Neural cell (in vitro differentiated cells): Measurements from ENCODE around the gene MAST1. TPM values are rescaled to one million over a fixed set of nuclear protein-coding genes. Genes with fewer than 3 reads are reported as not detected.
A peak's percentile ranks its signal among the peaks of the same experiment; 100 is the strongest.

Experiments used
- H2AFZ ChIP-seq: fragments of 200-600, 300-800 bp; sonication (generic), shearing (Covaris generic); 2 replicates; pipeline ENCODE4 v1.6.0; 2014; ENCODE audit warnings: low read depth, mild to moderate bottlenecking, antibody characterized with exemption, low read length, moderate library complexity
- H3F3A ChIP-seq: fragments of 200-600 bp; shearing (Covaris generic); 2 replicates; pipeline ENCODE4 v1.6.1; 2016; ENCODE audit warnings: mild to moderate bottlenecking, moderate library complexity, mixed read lengths, antibody characterized with exemption, low read length; ENCODE audit not compliant: insufficient read depth, poor library complexity, severe bottlenecking
- H3K27ac ChIP-seq: fragments of 200-600, 300-800 bp; sonication (generic), shearing (Covaris generic); 2 replicates; pipeline ENCODE4 v1.5.1; 2014; ENCODE audit warnings: mild to moderate bottlenecking, low read length, moderate library complexity
- H3K27me3 ChIP-seq: fragments of 300-800, 200-600 bp; sonication (generic), shearing (Covaris generic); 2 replicates; pipeline ENCODE4 v1.6.0; 2014; ENCODE audit warnings: mild to moderate bottlenecking, low read depth, low read length, moderate library complexity; ENCODE audit not compliant: insufficient read depth
- H3K36me3 ChIP-seq: fragments of 300-800, 200-600 bp; sonication (generic), shearing (Covaris generic); 2 replicates; pipeline ENCODE4 v1.5.1; 2014; ENCODE audit warnings: mild to moderate bottlenecking, antibody characterized with exemption, low read length, moderate library complexity; ENCODE audit not compliant: insufficient read depth
- H3K4me2 ChIP-seq: fragments of 300-800, 200-600 bp; sonication (generic), shearing (Covaris generic); 2 replicates; pipeline ENCODE4 v1.6.0; 2014; ENCODE audit warnings: mild to moderate bottlenecking, low read length
- H3K4me3 ChIP-seq: fragments of 300-800, 200-600 bp; sonication (generic), shearing (Covaris generic); 2 replicates; pipeline ENCODE4 v1.5.1; 2014; ENCODE audit warnings: mild to moderate bottlenecking, low read length, moderate library complexity
- H3K79me2 ChIP-seq: fragments of 200-600 bp; shearing (Covaris generic); replicated peaks from 2 replicates; pipeline ENCODE4 v1.6.0; 2014; ENCODE audit warnings: mild to moderate bottlenecking, low read length, moderate library complexity; ENCODE audit not compliant: insufficient read depth
- H3K9ac ChIP-seq: fragments of 300-800, 200-600 bp; sonication (generic), shearing (Covaris generic); 2 replicates; pipeline ENCODE4 v1.6.1; 2016; ENCODE audit warnings: mild to moderate bottlenecking, low read length, mixed read lengths
- H3K9me2 ChIP-seq: fragments of 200-600 bp; shearing (Covaris generic); 2 replicates; pipeline ENCODE4 v1.6.1; 2016; ENCODE audit warnings: mild to moderate bottlenecking, low read length, mixed read lengths; ENCODE audit not compliant: insufficient read depth
- H3K9me3 ChIP-seq: fragments of 200-600, 300-800 bp; sonication (generic), shearing (Covaris generic); 2 replicates; pipeline ENCODE4 v1.6.1; 2016; ENCODE audit warnings: mild to moderate bottlenecking, mixed run types, low read length, moderate library complexity, mixed read lengths
- H4K20me1 ChIP-seq: fragments of 200-600 bp; shearing (Covaris generic); 2 replicates; pipeline ENCODE4 v1.6.1; 2016; ENCODE audit warnings: mild to moderate bottlenecking, mixed run types; ENCODE audit not compliant: insufficient read depth
- CTCF ChIP-seq: fragments of 450-650 bp; IDR thresholded peaks from 2 replicates; pipeline ENCODE4 v1.5.1; 2014; ENCODE audit warnings: antibody characterized with exemption, mild to moderate bottlenecking, moderate library complexity; ENCODE audit not compliant: poor library complexity, severe bottlenecking
- EP300 ChIP-seq: fragments of 450-650 bp; conservative IDR thresholded peaks from 2 replicates; pipeline ENCODE4 v1.6.1; 2014; ENCODE audit warnings: antibody characterized with exemption, mild to moderate bottlenecking, moderate library complexity; ENCODE audit not compliant: poor library complexity, severe bottlenecking
- EZH2 ChIP-seq: fragments of 200-600, 300-800 bp; shearing (Covaris generic), sonication (generic); IDR thresholded peaks from 2 replicates; pipeline ENCODE4 v1.6.1; 2014; ENCODE audit warnings: antibody characterized with exemption, low read length, borderline replicate concordance, mild to moderate bottlenecking; ENCODE audit not compliant: insufficient read depth, poor library complexity, severe bottlenecking
- MXI1 ChIP-seq: fragments of 450-650 bp; conservative IDR thresholded peaks from 2 replicates; pipeline ENCODE4 v1.6.1; 2014; ENCODE audit warnings: antibody characterized with exemption, mild to moderate bottlenecking; ENCODE audit not compliant: poor library complexity, severe bottlenecking
- POLR2AphosphoS5 ChIP-seq: IDR thresholded peaks from 2 replicates; pipeline ENCODE4 v1.6.1; 2012
- REST ChIP-seq: IDR thresholded peaks from 2 replicates; pipeline ENCODE4 v1.6.1; 2012; ENCODE audit warnings: borderline replicate concordance
- SMC3 ChIP-seq: fragments of 450-650 bp; conservative IDR thresholded peaks from 2 replicates; pipeline ENCODE4 v1.6.1; 2014; ENCODE audit warnings: antibody characterized with exemption, mild to moderate bottlenecking, moderate library complexity; ENCODE audit not compliant: poor library complexity
- TAF1 ChIP-seq: IDR thresholded peaks from 2 replicates; pipeline ENCODE4 v1.6.1; 2012; ENCODE audit warnings: low read depth
- polyA plus RNA-seq: library from polyadenylated mRNA; depleted of rRNA; stranded (reverse); fragments of >200 nt; gene quantifications from 2 replicates; pipeline ENCODE4 v1.2.3, GENCODE V29; 2014

The MAST1 gene
- polyA plus RNA-seq, 1 donor from 2014 or later = 65.0 TPM

- Histone ChIP-seq H3K27me3 (peaks cover 42% of the 10 kb centered on the region), H3K9ac (peak within 1 kb of the TSS; percentile 16), H3K4me3 (peak within 1 kb of the TSS; percentile 59), H3K79me2 (no peaks in the 10 kb centered on the region), H2AFZ (no peak within 1 kb of the TSS), H3K4me2 (no peak within 1 kb of the TSS), H3K36me3 (no peaks in the 10 kb centered on the region), H3F3A (no peaks in the 10 kb centered on the region), H4K20me1 (no peaks in the 10 kb centered on the region), H3K27ac (no peak within 1 kb of the TSS), H3K9me3 (no peaks in the 10 kb centered on the region), H3K9me2 (no peaks in the 10 kb centered on the region)
- no peak for TF ChIP-seq EZH2
- TF ChIP-seq TAF1 = no peak
- TF ChIP-seq CTCF = no peak
- TF ChIP-seq SMC3 = no peak
- no peak for TF ChIP-seq REST
- TF ChIP-seq POLR2AphosphoS5 = no peak
- no peak for TF ChIP-seq MXI1
Observed at GRCh38 chr19:12881172-12881808, 43.0 kb downstream of the MAST1 start, which contains the start of gene DNASE2. TSS of gene DNASE2 (minus strand) at chr19:12881449. CDS start at chr19:12881375, 74 bp downstream.

- no peaks in the 10 kb centered on the region for H3F3A ChIP-seq
- TF ChIP-seq SMC3 (no peak), TAF1 (no peak), CTCF (no peak), EZH2 (no peak), EP300 (no peak)
- H3K79me2 ChIP-seq = no peaks in the 10 kb centered on the region
- H3K4me3 ChIP-seq = no peak overlapping the region
- no peaks in the 10 kb centered on the region for H3K36me3 ChIP-seq
- no peak overlapping the region for H3K9ac ChIP-seq
- H3K27ac ChIP-seq = no peak overlapping the region
- H3K4me2 ChIP-seq = no peak overlapping the region
- no peaks in the 10 kb centered on the region for H3K9me3 ChIP-seq
- H4K20me1 ChIP-seq = no peaks in the 10 kb centered on the region
- H3K27me3 ChIP-seq = peaks cover 55% of the 10 kb centered on the region
- H3K9me2 ChIP-seq = no peaks in the 10 kb centered on the region
- no peak overlapping the region for H2AFZ ChIP-seq
Observed at GRCh38 chr19:12882589-12882988, 44.3 kb downstream of the MAST1 start.
